Stimulated activated CD4-positive, alpha-beta T cell treated with anti-CD3 and anti-CD28 coated beads, Interleukin-15, amount 100 ng/mL, for 24 hours (primary cell): ENCODE data around the gene RFX3.

Experiments
- DNase-seq: peaks from one replicate; pipeline ENCODE4 v3.0.0-alpha.2; 2020

Gene RFX3

GRCh38 chr9:3191715-3192114 is 334.1 kb downstream of the RFX3 start:
- no peak for DNase-seq

- no peak for DNase-seq
Measured at GRCh38 chr9:3189113-3189861, 336.5 kb downstream of the RFX3 start.

GRCh38 chr9:3186751-3187150 is 339.1 kb downstream of the RFX3 start:
- DNase-seq, result no peak

- peak; percentile 72 for DNase-seq
Measured at GRCh38 chr9:3181049-3181953, 344.5 kb downstream of the RFX3 start.

- DNase-seq, result no peak
Measured at GRCh38 chr9:3180696-3181048, 345.1 kb downstream of the RFX3 start.

GRCh38 chr9:3179711-3180110 is 346.1 kb downstream of the RFX3 start:
- DNase-seq, result no peak

GRCh38 chr9:3177936-3178335 is 347.9 kb downstream of the RFX3 start:
- DNase-seq, result no peak

GRCh38 chr9:3177146-3177761 is 348.5 kb downstream of the RFX3 start:
- DNase-seq, result no peak

- no peak for DNase-seq
Measured at GRCh38 chr9:3173374-3173773, 352.4 kb downstream of the RFX3 start.

- DNase-seq, result no peak
Measured at GRCh38 chr9:3170819-3171218, 355.0 kb downstream of the RFX3 start.
